Measurements from ENCODE around the gene COL18A1. TPM values are rescaled to one million over a fixed set of nuclear protein-coding genes. Genes with fewer than 3 reads are reported as not detected.

The COL18A1 gene
- total and polyA plus RNA-seq, 9 of the 15 experiments (the other 6 are each of a cell fraction or from before 2014, with no cell fraction given), result 0.14 to 16.4 (median 2.0) TPM

DNA sequence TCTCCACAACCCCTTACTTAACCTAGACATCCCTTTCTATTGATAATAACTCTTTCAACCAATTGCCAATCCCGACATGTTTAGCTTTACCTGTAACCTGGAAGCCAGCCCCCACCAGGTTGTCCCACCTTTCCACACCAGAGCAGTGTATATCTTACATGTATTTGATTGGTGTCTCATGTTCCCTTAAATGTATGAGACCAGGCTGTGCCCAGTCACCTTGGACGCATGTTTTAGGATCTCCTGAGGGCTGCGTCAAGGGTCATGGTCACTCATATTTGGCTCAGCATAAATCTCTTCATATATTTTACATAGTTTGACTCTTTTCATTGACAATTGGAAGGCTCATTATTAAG, 142.6 kb downstream of the COL18A1 start:
- ATAC-seq (no peak), DNase-seq (ENCODE audit: extremely low read depth in 1 of 4, low spot score in 3 of 4) (no peak), FAIRE-seq (peak; percentile 55)
- Histone ChIP-seq H3K27me3 (ENCODE audit: control insufficient read depth in 2 of 2, insufficient read depth in 2 of 2, low read length in 2 of 2) (peaks cover 4 to 13% of the 10 kb centered on the region in 2 experiments; a peak in 4 of 5 replicates), H3K9me1 (ENCODE audit: control insufficient read depth, insufficient read depth, low read length) (no peaks in the 10 kb centered on the region), H4K20me1 (replicated peaks; ENCODE audit: control insufficient read depth, insufficient read depth, low read length) (no peaks in the 10 kb centered on the region), H3K4me1 (replicated peaks in 1 of 2; ENCODE audit: control insufficient read depth in 2 of 2, insufficient read depth in 2 of 2, low read length in 2 of 2) (peaks cover 13 to 53% of the 10 kb centered on the region in 2 experiments; a peak in 4 of 5 replicates), H3K27ac (ENCODE audit: extremely low read depth, low read depth, low read length) (no peak overlapping the region), H3K4me3 (no peak overlapping the region), H3K4me2 (ENCODE audit: insufficient read depth, low read length) (no peak overlapping the region), H3K36me3 (ENCODE audit: control insufficient read depth, insufficient read depth, low read length) (no peaks in the 10 kb centered on the region), H3K79me2 (ENCODE audit: control insufficient read depth, insufficient read depth, low read length) (no peaks in the 10 kb centered on the region), H3K9me3 (replicated peaks; ENCODE audit: control insufficient read depth, insufficient read depth, low read depth, low read length) (no peaks in the 10 kb centered on the region), H2AFZ (ENCODE audit: low read depth, low read length) (no peak overlapping the region), H3K9ac (ENCODE audit: insufficient read depth in 1 of 2, low read depth in 2 of 2, low read length in 2 of 2) (no peak overlapping the region)
- TF ChIP-seq BHLHE40 (IDR thresholded peaks at IDR 0.05; ENCODE audit: low read length) (no peak), NR2C2 (CRISPR knock-in tag; IDR thresholded peaks at IDR 0.05) (no peak), NR2C2 (tag; IDR thresholded peaks at IDR 0.05) (no peak), ZNF79 (CRISPR knock-in tag; IDR thresholded peaks at IDR 0.05; ENCODE audit: low read depth) (no peak)
- TF ChIP-seq, protein P1, sequence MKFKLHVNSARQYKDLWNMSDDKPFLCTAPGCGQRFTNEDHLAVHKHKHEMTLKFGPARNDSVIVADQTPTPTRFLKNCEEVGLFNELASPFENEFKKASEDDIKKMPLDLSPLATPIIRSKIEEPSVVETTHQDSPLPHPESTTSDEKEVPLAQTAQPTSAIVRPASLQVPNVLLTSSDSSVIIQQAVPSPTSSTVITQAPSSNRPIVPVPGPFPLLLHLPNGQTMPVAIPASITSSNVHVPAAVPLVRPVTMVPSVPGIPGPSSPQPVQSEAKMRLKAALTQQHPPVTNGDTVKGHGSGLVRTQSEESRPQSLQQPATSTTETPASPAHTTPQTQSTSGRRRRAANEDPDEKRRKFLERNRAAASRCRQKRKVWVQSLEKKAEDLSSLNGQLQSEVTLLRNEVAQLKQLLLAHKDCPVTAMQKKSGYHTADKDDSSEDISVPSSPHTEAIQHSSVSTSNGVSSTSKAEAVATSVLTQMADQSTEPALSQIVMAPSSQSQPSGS (CRISPR knock-in tag; IDR thresholded peaks at IDR 0.05), result no peak
- BruUV-seq (replicated peaks), result no TSS peak
- ChIA-PET POLR2A (interaction anchor here (0.7 to 1.2 kb wide), 2 partner anchors 9 to 50 kb away, joined by 4 read pairs; no protein-coding TSS in a partner anchor), CTCF (ENCODE audit: low intra/inter-chr PET ratio) (no interaction called here)
- in situ Hi-C loops (cut with MboI), result no loop called here
- 14% methylated on average over 3 of the region's 3 CpGs for WGBS (ENCODE audit: insufficient coverage, low coverage, missing lambda C conversion rate)
- intact Hi-C loops (cut with micrococcal nuclease), result no loop called here
